H1 (cell line): Measurements from ENCODE around the gene GTF3C2.

ENCODE experiments used
- CEBPB ChIP-seq: IDR thresholded peaks from 2 replicates; pipeline ENCODE4 v1.6.1; 2012; ENCODE audit warnings: low read depth, low read length
- EP300 ChIP-seq, 2 experiments: IDR thresholded peaks; 1 replicate in 1 of 2; 2 replicates in 1 of 2; pipeline ENCODE4 v1.6.1; 2011 to 2012; ENCODE audit warnings: low read depth in 2 of 2, low read length in 2 of 2, mild to moderate bottlenecking in 2 of 2, borderline replicate concordance in 1 of 2, inconsistent platforms in 1 of 2, moderate library complexity in 1 of 2
- EZH2 ChIP-seq: fragments of 200-600 bp; sonication (generic); IDR thresholded peaks from 2 replicates; pipeline ENCODE4 v1.7.1; 2012; ENCODE audit warnings: low read depth, mild to moderate bottlenecking, moderate library complexity, low read length, inconsistent platforms; ENCODE audit not compliant: severe bottlenecking
- POLR2A ChIP-seq, 2 experiments: IDR thresholded peaks; 1 replicate in 1 of 2; 2 replicates in 1 of 2; pipeline ENCODE4 v1.6.1; 2011; ENCODE audit warnings: low read depth in 2 of 2, low read length in 2 of 2, mild to moderate bottlenecking in 2 of 2; ENCODE audit errors: control extremely low read depth in 1 of 2
- POLR2AphosphoS5 ChIP-seq: IDR thresholded peaks from 2 replicates; pipeline ENCODE4 v1.6.1; 2011; ENCODE audit warnings: low read depth, low read length
- RFX5 ChIP-seq: IDR thresholded peaks from 2 replicates; pipeline ENCODE4 v1.6.1; 2011; ENCODE audit warnings: low read depth, low read length, improper control_type of control experiment, borderline replicate concordance
- RXRA ChIP-seq: IDR thresholded peaks from 2 replicates; pipeline ENCODE4 v1.6.1; 2011; ENCODE audit warnings: low read depth, mild to moderate bottlenecking, low read length, moderate library complexity; ENCODE audit not compliant: insufficient read depth
- SAP30 ChIP-seq: fragments of 300-600 bp; sonication (generic); IDR thresholded peaks from 2 replicates; pipeline ENCODE4 v1.7.1; 2012; ENCODE audit warnings: low read length, moderate library complexity, mild to moderate bottlenecking, inconsistent platforms; ENCODE audit not compliant: insufficient read depth, insufficient replicate concordance
- SUZ12 ChIP-seq: fragments of 200-600 bp; sonication (generic); IDR thresholded peaks from 2 replicates; pipeline ENCODE4 v1.6.1; 2012; ENCODE audit warnings: mild to moderate bottlenecking, inconsistent platforms, low read length, moderate library complexity, mixed read lengths
- TAF1 ChIP-seq: IDR thresholded peaks from 2 replicates; pipeline ENCODE4 v1.6.1; 2011; ENCODE audit warnings: mild to moderate bottlenecking, low read depth, low read length
- TEAD4 ChIP-seq: IDR thresholded peaks from 2 replicates; pipeline ENCODE4 v1.6.1; 2012; ENCODE audit warnings: low read depth, low read length, inconsistent platforms, mixed read lengths
- YY1 ChIP-seq: IDR thresholded peaks from 2 replicates; pipeline ENCODE4 v1.6.1; 2011; ENCODE audit warnings: low read depth, mild to moderate bottlenecking, low read length
- TF ChIP-seq, protein P1 (sequence below), 3 experiments: IDR thresholded peaks; 1 replicate in 2 of 3; 2 replicates in 1 of 3; pipeline versions ENCODE4 v1.5.1 to v1.6.1; 2011; ENCODE audit warnings: low read length in 3 of 3, mild to moderate bottlenecking in 3 of 3, inconsistent platforms in 2 of 3, low read depth in 1 of 3, moderate library complexity in 1 of 3; ENCODE audit not compliant: insufficient read depth in 1 of 3; ENCODE audit errors: control extremely low read depth in 1 of 3
- TF ChIP-seq, protein P2 (sequence below): IDR thresholded peaks from 2 replicates; pipeline ENCODE4 v1.6.1; 2012; ENCODE audit warnings: inconsistent platforms

DNA sequence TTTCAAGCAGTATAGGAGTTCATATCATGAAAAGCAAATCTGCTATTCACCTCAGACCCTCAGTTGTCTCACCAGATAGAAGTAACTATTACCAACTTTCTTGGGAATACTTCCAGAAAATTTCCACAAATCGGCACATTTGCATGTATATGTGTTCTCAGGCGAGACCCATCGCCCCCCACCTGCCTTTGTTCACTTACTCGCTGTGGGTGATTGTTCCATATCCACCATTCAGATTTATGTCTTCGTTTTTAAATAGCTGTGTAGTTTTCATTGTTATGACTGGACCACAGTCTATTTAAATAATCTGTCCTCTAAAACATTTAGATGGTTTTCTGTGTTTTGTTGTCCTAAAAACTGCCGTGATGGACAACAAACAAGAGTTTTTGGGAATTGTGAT lies 71.1 kb downstream of the GTF3C2 start:
- TF ChIP-seq POLR2A (IDR thresholded peaks at IDR 0.05; ENCODE audit: control extremely low read depth in 1 of 2, low read depth in 2 of 2, low read length in 2 of 2): no peak
- TF ChIP-seq EZH2: no peak
- TF ChIP-seq, protein P1, sequence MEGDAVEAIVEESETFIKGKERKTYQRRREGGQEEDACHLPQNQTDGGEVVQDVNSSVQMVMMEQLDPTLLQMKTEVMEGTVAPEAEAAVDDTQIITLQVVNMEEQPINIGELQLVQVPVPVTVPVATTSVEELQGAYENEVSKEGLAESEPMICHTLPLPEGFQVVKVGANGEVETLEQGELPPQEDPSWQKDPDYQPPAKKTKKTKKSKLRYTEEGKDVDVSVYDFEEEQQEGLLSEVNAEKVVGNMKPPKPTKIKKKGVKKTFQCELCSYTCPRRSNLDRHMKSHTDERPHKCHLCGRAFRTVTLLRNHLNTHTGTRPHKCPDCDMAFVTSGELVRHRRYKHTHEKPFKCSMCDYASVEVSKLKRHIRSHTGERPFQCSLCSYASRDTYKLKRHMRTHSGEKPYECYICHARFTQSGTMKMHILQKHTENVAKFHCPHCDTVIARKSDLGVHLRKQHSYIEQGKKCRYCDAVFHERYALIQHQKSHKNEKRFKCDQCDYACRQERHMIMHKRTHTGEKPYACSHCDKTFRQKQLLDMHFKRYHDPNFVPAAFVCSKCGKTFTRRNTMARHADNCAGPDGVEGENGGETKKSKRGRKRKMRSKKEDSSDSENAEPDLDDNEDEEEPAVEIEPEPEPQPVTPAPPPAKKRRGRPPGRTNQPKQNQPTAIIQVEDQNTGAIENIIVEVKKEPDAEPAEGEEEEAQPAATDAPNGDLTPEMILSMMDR (IDR thresholded peaks at IDR 0.05; ENCODE audit: control extremely low read depth in 1 of 3, insufficient read depth in 1 of 3, low read depth in 1 of 3, low read length in 3 of 3): no peak
- no peak for TF ChIP-seq TAF1
- no peak for TF ChIP-seq SUZ12
- no peak for TF ChIP-seq TEAD4
- TF ChIP-seq POLR2AphosphoS5: no peak
- TF ChIP-seq RXRA: no peak
- TF ChIP-seq CEBPB: no peak
- TF ChIP-seq, protein P2, sequence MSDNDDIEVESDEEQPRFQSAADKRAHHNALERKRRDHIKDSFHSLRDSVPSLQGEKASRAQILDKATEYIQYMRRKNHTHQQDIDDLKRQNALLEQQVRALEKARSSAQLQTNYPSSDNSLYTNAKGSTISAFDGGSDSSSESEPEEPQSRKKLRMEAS: no peak
- no peak for TF ChIP-seq RFX5
- no peak for TF ChIP-seq EP300 (IDR thresholded peaks at IDR 0.05; ENCODE audit: borderline replicate concordance in 1 of 2, low read depth in 2 of 2, low read length in 2 of 2)
- TF ChIP-seq YY1: no peak
- TF ChIP-seq SAP30: no peak
